Natural killer cell treated with Interleukin-12 subunit alpha and Interleukin-12 subunit beta and Interleukin-15 and Interleukin-18, amount 100 ng/mL, for 72 hours (primary cell): ENCODE results near the gene SPATA33. TPM values are rescaled to one million over a fixed set of nuclear protein-coding genes. Genes with fewer than 3 reads are reported as not detected.
"Not testable (repeated sequence)": the region's sequence is repeated elsewhere in the genome, so short reads cannot be mapped to it uniquely, and the experiment has no call there.

Source experiments
- ATAC-seq, 2 donors: fragments of 150-1000 bp; cut with Tn5 transposase in 1 of 2; sonication (Bioruptor Pico), chemical (Tn5 transposase) in 1 of 2; 2 replicates each; pipeline ENCODE4 v1.10.0; 2021
- DNase-seq: peaks from one replicate; pipeline ENCODE4 v3.0.0; 2022; ENCODE audit warnings: low spot score
- H3K27ac Mint-ChIP-seq, 2 donors: 1 replicate in 1 of 2; 2 replicates in 1 of 2; pipeline ENCODE4 v1.8.0; 2022; ENCODE audit warnings: mixed read lengths in 2 of 2, mild to moderate bottlenecking in 1 of 2, moderate library complexity in 1 of 2
- H3K27me3 Mint-ChIP-seq, 2 donors: 1 replicate in 1 of 2; 2 replicates in 1 of 2; pipeline ENCODE4 v1.8.0; 2022; ENCODE audit warnings: mixed read lengths in 2 of 2
- H3K36me3 Mint-ChIP-seq: one replicate; pipeline ENCODE4 v1.8.0; 2022; ENCODE audit warnings: mixed read lengths
- H3K4me1 Mint-ChIP-seq, 2 donors: 1 replicate in 1 of 2; 2 replicates in 1 of 2; pipeline ENCODE4 v1.8.0; 2022; ENCODE audit warnings: low read depth in 2 of 2, mixed read lengths in 2 of 2, mild to moderate bottlenecking in 1 of 2
- H3K4me3 Mint-ChIP-seq: one replicate; pipeline ENCODE4 v1.8.0; 2022; ENCODE audit warnings: mixed read lengths
- H3K9me3 Mint-ChIP-seq: 2 replicates; pipeline ENCODE4 v1.8.0; 2022; ENCODE audit warnings: mixed read lengths
- total RNA-seq, 2 donors: library from RNA; stranded (reverse); gene quantifications; one replicate each; pipeline ENCODE4 v1.2.3, GENCODE V29; 2022

The SPATA33 gene
- total RNA-seq, 2 donors from 2014 or later, result 9.3 to 19.1 TPM

GRCh38 chr16:89620406-89620841 lies 37.2 kb upstream of the SPATA33 start:
- Mint-ChIP-seq H3K4me1 (peaks cover 9 to 13% of the 10 kb centered on the region in 2 donors), H3K9me3 (peaks cover 3% of the 10 kb centered on the region), H3K36me3 (no peaks in the 10 kb centered on the region), H3K4me3 (no peak overlapping the region), H3K27ac (no peak overlapping the region), H3K27me3 (peaks cover 17 to 21% of the 10 kb centered on the region in 2 donors)
- DNase-seq (no peak), ATAC-seq (no peak)

DNA sequence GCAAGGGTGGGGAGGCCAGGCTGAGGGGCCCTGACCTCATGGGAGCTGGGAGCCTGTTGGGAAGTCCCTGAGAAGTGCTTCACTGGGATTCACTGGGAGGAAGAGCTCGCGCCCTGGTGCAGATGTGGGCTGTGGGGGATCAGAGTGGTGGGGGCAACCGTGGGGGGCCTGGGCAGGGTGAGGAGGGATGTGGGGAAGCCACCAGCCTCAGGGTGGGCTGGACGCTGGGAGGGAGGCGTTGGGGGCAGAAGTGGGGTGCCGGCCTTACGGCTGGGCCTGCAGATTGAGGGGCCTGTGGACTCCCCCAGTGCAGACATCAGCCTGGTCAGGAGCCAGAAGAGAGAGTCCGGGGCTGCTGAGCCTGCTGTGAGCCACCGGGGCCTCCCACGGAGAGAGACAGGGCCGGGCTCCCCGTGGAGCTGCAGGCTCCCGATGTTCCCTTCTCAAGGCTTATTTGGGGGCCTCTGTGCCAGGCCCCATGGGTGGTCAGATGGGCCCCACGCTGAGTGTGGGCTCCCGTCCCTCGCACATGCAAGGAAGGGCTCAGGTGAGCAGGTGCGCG lies 36.4 kb upstream of the SPATA33 start:
- DNase-seq (no peak), ATAC-seq (no peak)
- peaks cover 17 to 21% of the 10 kb centered on the region in 2 donors for H3K27me3 Mint-ChIP-seq
- peaks cover 7 to 12% of the 10 kb centered on the region in 2 donors for H3K4me1 Mint-ChIP-seq
- H3K4me3 Mint-ChIP-seq, result no peak overlapping the region
- peaks cover 3% of the 10 kb centered on the region for H3K9me3 Mint-ChIP-seq
- H3K27ac Mint-ChIP-seq, result no peak overlapping the region
- H3K36me3 Mint-ChIP-seq, result no peaks in the 10 kb centered on the region

DNA sequence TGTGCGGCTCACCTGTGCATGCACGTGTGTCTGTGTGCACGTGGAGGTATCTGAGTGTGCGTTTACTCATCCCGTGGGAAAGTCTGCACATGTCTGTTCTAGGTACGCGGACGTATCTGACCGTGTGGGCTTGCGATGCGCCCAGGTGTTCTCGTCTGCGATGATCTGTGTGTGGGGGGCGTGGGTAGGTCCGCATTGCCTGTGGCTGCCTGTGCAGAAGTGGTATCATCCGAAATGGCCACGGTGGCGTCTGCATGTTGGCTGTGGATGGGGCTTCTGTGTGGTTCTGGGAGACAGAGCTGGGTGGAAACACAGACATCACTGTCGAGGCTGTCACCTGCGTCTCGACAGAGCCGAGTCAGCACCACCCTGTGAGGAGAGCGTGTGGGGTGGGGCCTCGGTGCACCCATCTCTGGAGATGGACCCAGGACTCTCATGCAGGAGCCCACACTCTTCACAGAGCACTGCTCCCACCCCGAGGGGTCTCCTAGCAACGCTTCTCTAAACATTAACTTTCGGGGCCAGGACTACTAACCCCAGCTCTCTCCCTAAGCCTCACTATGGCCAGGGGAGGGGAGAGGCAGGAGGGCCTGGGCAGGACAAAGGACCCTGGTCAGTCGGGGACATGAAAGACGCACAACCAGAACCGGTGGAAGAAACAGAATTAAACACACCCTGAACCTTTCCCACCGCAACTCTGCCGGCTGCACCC lies 35.8 kb upstream of the SPATA33 start:
- Mint-ChIP-seq H3K4me3 (no peak overlapping the region), H3K4me1 (peaks cover under 1 to 5% of the 10 kb centered on the region in 2 donors), H3K36me3 (no peaks in the 10 kb centered on the region), H3K27me3 (peaks cover 17 to 21% of the 10 kb centered on the region in 2 donors), H3K27ac (no peak overlapping the region), H3K9me3 (no peaks in the 10 kb centered on the region)
- DNase-seq, result no peak
- peak in 1 of 2 donors; percentile 17 for ATAC-seq

DNA sequence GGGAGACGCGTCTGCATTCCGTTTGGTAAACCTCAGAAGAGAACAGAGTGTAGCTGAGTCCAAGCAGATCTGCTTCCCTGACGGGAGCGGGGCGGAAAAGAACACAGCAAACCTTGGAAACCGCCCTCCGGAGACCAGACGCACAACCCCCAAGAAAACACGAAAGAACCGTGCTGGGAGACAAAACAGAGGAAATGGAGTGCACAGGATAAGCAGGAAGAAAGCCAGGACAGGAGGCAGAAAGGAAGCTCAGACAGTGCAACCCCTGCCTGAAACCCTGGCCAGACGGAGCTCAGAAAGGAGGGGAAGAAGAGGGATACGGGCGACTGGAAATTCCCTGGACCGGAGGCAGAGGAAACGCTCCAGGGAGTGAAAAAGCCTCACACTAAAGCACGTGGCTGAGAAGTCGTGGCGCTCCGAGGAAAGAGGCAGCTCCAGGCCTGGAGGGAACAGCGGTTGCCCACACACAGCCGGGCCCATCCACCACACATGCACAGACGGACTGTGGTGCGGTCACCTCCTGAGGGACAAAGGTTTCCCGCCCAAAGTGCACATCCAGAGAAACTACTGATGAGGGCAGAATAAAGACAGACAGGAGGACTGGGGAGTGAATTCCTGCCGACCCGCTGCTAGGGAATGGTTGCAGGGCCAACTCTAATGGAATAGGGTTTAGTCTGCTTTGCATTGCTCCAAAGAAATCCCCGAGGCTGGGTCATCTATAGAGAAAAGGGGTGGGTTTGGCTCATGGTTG lies 34.0 kb upstream of the SPATA33 start:
- no peak for ATAC-seq

GRCh38 chr16:89624777-89625761 lies 32.6 kb upstream of the SPATA33 start:
- no peaks in the 10 kb centered on the region for H3K36me3 Mint-ChIP-seq
- no peak overlapping the region for H3K27ac Mint-ChIP-seq
- ATAC-seq, result no peak
- peaks cover 17 to 21% of the 10 kb centered on the region in 2 donors for H3K27me3 Mint-ChIP-seq
- H3K4me3 Mint-ChIP-seq, result no peak overlapping the region
- peaks cover 0 to 2% of the 10 kb centered on the region in 2 donors for H3K4me1 Mint-ChIP-seq
- H3K9me3 Mint-ChIP-seq, result no peaks in the 10 kb centered on the region
- DNase-seq, result no peak

More for the DNA sequence above, 34.0 kb upstream of the SPATA33 start:
- H3K4me1 Mint-ChIP-seq, result peaks cover 0 to 2% of the 10 kb centered on the region in 2 donors
- H3K9me3 Mint-ChIP-seq, result no peaks in the 10 kb centered on the region
- H3K4me3 Mint-ChIP-seq, result no peak overlapping the region
- H3K27ac Mint-ChIP-seq, result no peak overlapping the region
- H3K36me3 Mint-ChIP-seq, result no peaks in the 10 kb centered on the region
- H3K27me3 Mint-ChIP-seq, result peaks cover 17 to 21% of the 10 kb centered on the region in 2 donors
- DNase-seq, result no peak

GRCh38 chr16:89629827-89630610 lies 27.6 kb upstream of the SPATA33 start:
- Mint-ChIP-seq H3K4me3 (no peak overlapping the region), H3K4me1 (no peaks in the 10 kb centered on the region), H3K27me3 (peaks cover 4% of the 10 kb centered on the region in 2 donors), H3K9me3 (no peaks in the 10 kb centered on the region), H3K27ac (no peak overlapping the region), H3K36me3 (no peaks in the 10 kb centered on the region)
- DNase-seq, result no peak
- no peak for ATAC-seq

DNA sequence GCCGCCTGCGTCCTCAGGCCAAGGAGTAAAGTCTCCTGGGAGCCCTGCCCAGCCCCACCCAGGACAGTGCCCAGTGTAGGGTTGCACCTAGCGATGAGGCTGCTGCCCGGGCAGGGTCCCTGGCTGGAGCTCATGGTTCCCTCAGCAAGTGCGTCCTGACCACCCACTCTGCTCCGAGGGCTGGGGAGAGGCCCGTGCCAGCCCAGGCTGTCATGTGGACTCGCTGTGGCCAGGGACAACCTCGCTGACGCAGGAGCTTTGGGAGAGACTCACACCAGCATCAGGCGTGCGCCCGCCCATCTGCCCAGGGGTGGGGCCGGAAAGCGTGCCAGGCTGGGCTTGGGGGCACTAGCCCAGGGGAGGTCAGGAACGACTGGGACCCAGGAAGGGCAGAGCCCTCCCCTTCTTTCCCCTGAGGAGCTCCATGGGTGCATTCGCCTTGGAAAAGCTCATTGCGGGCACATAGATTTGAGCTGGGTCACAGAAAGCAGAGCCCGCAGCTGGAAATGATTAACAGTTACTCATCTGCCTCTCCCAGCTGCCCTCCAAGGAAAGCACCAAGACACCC lies 24.5 kb upstream of the SPATA33 start:
- no peak overlapping the region for H3K27ac Mint-ChIP-seq
- no peaks in the 10 kb centered on the region for H3K9me3 Mint-ChIP-seq
- no peaks in the 10 kb centered on the region for H3K36me3 Mint-ChIP-seq
- no peak overlapping the region for H3K4me3 Mint-ChIP-seq
- peak; percentile 21 to 26 for ATAC-seq
- H3K27me3 Mint-ChIP-seq, result no peaks in the 10 kb centered on the region
- DNase-seq, result no peak
- H3K4me1 Mint-ChIP-seq, result no peaks in the 10 kb centered on the region

GRCh38 chr16:89634463-89635385 lies 22.9 kb upstream of the SPATA33 start:
- not testable (repeated sequence) for H3K27ac Mint-ChIP-seq, H3K27me3 Mint-ChIP-seq, H3K36me3 Mint-ChIP-seq, ATAC-seq, H3K4me3 Mint-ChIP-seq, DNase-seq, H3K9me3 Mint-ChIP-seq, H3K4me1 Mint-ChIP-seq

GRCh38 chr16:89636663-89637062 lies 21.0 kb upstream of the SPATA33 start:
- H3K27ac Mint-ChIP-seq, result no peak overlapping the region

DNA sequence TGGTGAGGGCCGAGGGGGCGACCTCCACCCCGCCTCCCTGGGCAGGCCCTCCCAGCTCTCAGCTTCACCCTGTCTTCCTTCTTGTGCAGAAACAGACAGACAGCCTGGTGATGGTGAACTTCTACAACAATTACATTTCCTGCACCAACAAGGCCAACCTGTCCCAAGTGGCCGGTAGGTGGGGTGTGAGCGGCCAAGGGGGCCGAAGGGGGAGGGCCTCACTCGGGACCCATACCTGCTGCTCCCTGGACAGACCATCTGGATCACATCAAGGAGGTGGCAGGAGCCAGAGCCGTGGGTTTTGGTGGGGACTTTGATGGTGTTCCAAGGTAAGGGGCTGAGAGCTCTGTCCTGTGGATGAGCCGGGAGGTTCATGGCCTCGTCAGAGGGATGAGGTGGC lies 20.3 kb upstream of the SPATA33 start:
- H3K4me3 Mint-ChIP-seq, result no peak overlapping the region
- no peak for ATAC-seq

More at GRCh38 chr16:89636663-89637062, 21.0 kb upstream of the SPATA33 start:
- H3K27me3 Mint-ChIP-seq, result no peaks in the 10 kb centered on the region
- H3K36me3 Mint-ChIP-seq, result no peaks in the 10 kb centered on the region
- ATAC-seq, result no peak
- H3K9me3 Mint-ChIP-seq, result no peaks in the 10 kb centered on the region
- DNase-seq, result no peak
- no peak overlapping the region for H3K4me3 Mint-ChIP-seq
- peaks cover 7 to 9% of the 10 kb centered on the region in 2 donors for H3K4me1 Mint-ChIP-seq

GRCh38 chr16:89638455-89638854 lies 19.2 kb upstream of the SPATA33 start:
- ATAC-seq (no peak), DNase-seq (no peak)
- no peaks in the 10 kb centered on the region for H3K27me3 Mint-ChIP-seq
- no peak overlapping the region for H3K4me3 Mint-ChIP-seq
- no peak overlapping the region for H3K27ac Mint-ChIP-seq
- peaks cover 7 to 11% of the 10 kb centered on the region in 2 donors for H3K4me1 Mint-ChIP-seq
- no peaks in the 10 kb centered on the region for H3K9me3 Mint-ChIP-seq
- H3K36me3 Mint-ChIP-seq, result no peaks in the 10 kb centered on the region

More for the DNA sequence above, 20.3 kb upstream of the SPATA33 start:
- no peak for DNase-seq
- H3K36me3 Mint-ChIP-seq, result no peaks in the 10 kb centered on the region
- no peak overlapping the region for H3K27ac Mint-ChIP-seq
- no peaks in the 10 kb centered on the region for H3K9me3 Mint-ChIP-seq
- H3K4me1 Mint-ChIP-seq, result peaks cover 7 to 9% of the 10 kb centered on the region in 2 donors
- no peaks in the 10 kb centered on the region for H3K27me3 Mint-ChIP-seq
